HG03439 (cell line): ENCODE measurements around the gene KCNJ8.
"Not testable (repeated sequence)": the region's sequence is repeated elsewhere in the genome, so short reads cannot be mapped to it uniquely, and the experiment has no call there.

Experiments used
- ATAC-seq: cut with Tn5 transposase; IDR thresholded peaks from one replicate; pipeline ENCODE4 v1.9.1; 2021; ENCODE audit warnings: mild to moderate bottlenecking, moderate library complexity; ENCODE audit not compliant: unreplicated experiment

KCNJ8 gene

GRCh38 chr12:21774358-21775132, at the start of gene KCNJ8:
KCNJ8 (minus strand) TSS chr12:21774706; CDS start chr12:21773616, 1,090 bp downstream.
- no peak for ATAC-seq

DNA sequence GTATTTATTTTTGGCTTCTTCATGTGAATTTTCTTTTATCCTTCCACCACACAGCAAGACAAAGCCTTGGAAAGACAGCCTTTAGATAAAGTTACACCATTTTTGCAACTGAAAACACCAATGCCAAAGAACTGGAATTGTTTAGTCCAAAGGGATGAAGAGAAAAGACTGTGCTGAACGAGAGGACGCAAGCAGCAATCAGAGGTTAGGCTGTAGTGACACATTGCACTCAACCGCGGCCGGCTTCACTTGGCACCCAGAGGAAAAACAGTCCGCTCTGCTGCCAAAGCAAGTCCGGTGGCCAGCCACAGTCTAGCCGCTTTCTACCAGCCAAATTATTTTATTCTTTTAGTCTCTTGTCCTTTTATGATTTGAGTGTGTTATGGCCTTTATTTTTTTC, 49.1 kb upstream of the KCNJ8 start:
- no peak for ATAC-seq

DNA sequence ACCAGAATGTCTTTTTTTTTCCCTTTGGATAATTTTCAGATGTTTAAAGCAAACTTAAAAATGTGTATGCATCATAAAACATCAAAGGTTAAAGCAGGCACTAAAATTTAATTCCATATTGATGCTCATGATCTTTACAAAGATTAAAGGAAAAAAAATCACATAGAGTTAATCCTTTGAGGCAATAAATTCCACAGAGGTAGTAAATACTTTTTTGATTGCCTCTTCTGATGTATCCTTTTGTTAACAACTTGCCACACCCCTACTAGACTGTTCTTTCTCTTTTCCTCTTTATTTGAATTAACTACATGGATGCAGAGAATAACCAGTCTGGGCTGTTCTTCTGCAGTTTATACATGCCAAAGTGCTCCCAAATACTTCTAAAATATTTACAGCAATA, 45.2 kb upstream of the KCNJ8 start:
- no peak for ATAC-seq

- no peak for ATAC-seq
Measured at GRCh38 chr12:21819236-21819635, 44.7 kb upstream of the KCNJ8 start.

- ATAC-seq, result no peak
Measured at GRCh38 chr12:21818627-21819026, 44.1 kb upstream of the KCNJ8 start.

DNA sequence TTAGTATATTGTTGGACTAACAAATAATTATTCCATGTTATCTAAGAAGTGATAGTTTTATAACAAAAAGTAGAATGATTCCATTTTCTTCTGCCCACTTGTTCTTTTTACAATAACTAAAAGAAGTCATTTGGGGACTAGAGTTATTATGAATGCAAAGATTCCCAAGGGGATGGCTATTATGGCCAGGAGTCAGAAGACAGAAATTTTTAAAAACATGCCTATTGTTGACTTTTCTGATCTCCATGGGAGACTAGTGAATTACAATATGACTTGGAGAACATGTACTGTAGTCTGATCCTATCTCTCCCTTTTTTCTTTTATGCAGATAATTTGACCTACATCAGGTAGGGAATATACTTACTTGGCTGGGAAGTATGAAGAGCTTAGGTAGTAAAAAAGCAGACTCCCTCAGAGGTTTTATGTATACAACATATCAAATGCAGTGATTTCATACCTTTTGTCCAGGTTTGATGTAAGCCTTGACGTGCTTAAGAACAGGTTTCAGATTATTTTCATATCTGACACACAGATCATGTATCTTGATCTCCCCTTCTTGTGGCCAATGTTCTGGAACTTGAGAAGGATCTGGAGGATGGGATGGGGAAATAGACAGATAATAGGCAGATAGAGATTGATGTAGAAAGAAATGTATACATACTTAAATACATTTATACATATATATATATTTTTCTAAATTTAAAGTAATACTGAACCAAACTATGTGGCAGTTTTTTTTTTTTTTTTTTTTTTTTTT, 41.0 kb upstream of the KCNJ8 start:
- ATAC-seq, result no peak

DNA sequence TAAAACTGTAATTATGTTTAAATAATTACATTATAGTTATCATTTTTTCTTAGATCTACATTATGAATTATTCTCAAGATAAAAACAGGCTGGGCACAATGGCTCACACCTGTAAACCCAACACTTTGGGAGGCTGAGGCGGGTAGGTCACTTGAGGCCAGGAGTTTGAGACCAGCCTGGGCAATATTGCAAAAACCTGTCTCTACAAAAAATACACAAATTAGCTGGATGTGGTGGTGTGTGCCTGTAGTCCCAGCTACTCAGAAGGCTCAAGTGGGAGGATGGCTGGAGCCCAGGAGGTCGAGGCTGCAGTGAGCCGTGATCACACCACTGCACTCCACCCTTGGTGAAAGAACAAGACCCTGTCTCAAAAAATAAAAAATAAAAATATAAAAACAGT, 40.3 kb upstream of the KCNJ8 start:
- no peak for ATAC-seq

GRCh38 chr12:21814327-21814726, 39.8 kb upstream of the KCNJ8 start:
- no peak for ATAC-seq

- no peak for ATAC-seq
Measured at GRCh38 chr12:21813751-21814150, 39.2 kb upstream of the KCNJ8 start.

DNA sequence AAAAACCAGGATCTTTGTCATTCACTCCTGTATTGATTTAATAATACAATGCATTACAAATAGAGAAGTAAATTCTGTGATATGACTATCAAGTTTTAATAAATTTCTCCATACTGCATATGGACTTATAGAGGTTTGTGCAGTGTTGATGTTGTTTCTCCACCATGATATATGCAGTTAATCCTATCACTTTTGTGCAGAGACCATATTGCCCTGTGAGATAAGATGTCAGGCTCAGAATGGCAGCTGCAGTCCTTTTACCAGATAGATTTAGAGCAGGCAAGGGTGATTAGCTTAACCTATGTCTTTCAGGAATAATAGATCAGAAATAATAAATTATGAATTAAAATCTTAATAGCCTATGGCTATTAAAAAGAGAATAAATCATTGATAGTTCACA, 38.6 kb upstream of the KCNJ8 start:
- ATAC-seq, result no peak

DNA sequence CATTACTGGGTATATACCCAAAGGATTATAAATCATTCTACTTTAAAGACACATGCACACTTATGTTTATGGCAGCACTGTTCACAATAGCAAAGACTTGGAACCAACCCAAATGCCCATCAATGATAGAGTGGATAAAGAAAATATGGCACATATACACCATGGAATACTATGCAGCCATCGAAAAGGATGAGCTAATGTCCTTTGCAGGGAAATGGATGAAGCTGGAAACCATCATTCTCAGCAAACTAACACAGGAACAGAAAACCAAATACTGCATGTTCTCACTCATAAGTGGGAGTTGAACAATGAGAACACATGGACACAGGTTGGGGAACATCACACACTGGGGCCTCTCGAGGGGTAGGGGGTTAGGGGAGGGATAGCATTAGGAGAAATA, 37.8 kb upstream of the KCNJ8 start:
- not testable (repeated sequence) for ATAC-seq

- no peak for ATAC-seq
Measured at GRCh38 chr12:21809100-21809499, 34.6 kb upstream of the KCNJ8 start.

- no peak for ATAC-seq
Measured at GRCh38 chr12:21806255-21806654, 31.7 kb upstream of the KCNJ8 start.

- ATAC-seq, result no peak
Measured at GRCh38 chr12:21801522-21802288, 27.2 kb upstream of the KCNJ8 start.

DNA sequence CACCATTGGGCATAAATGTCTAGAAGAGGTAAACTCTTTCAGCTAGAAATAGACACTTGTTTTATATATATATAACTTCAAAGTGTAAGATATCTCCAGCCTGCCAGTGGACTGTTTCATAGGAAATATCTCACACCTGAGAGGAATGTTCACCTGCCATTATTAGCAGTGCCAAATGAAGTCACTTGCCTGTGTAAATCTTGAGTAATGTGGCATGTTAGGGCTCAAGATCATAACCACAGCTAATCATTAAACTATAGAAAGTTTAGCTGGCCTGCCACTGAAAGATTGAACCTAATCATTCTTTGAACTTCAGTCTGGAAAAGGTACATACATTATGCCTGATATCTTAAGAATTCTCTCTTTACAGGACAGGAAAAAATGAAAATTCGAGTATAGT, 25.5 kb upstream of the KCNJ8 start:
- no peak for ATAC-seq

GRCh38 chr12:21797539-21797938, 23.0 kb upstream of the KCNJ8 start:
- ATAC-seq, result no peak

GRCh38 chr12:21795648-21796328, 21.3 kb upstream of the KCNJ8 start:
- no peak for ATAC-seq

GRCh38 chr12:21794807-21795595, 20.5 kb upstream of the KCNJ8 start:
- ATAC-seq, result not testable (repeated sequence)

DNA sequence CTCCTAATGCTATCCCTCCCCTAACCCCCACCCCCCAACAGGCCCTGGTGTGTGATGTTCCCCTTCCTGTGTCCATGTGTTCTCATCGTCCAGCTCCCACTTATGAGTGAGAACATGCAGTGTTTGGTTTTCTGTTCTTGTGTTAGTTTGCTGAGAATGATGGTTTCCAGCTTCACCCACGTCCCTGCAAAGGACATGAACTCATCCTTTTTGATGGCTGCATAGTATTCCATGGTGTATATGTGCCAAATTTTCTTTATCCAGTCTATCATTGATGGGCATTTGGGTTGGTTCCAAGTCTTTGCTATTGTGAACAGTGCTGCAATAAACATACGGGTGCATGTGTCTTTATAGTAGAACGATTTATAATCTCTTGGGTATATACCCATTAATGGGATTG, 15.2 kb upstream of the KCNJ8 start:
- not testable (repeated sequence) for ATAC-seq
